BLaER1 treated with 17β-estradiol and CSF1 and Interleukin-3, amounts not matched to agents 10 nM and 100 nM (cell line): ENCODE results near the gene ITPRID2.
"Not testable (repeated sequence)": the region's sequence is repeated elsewhere in the genome, so short reads cannot be mapped to it uniquely, and the experiment has no call there.

Experiments used
- H3K27ac ChIP-seq, 11 experiments: shearing (Covaris generic); formaldehyde crosslinking; 2 replicates each; pipeline ENCODE4 v1.8.1; 2022
- H3K27me3 ChIP-seq, 11 experiments: shearing (Covaris generic); formaldehyde crosslinking; 2 replicates each; pipeline ENCODE4 v1.8.1; 2022
- H3K36me3 ChIP-seq, 11 experiments: shearing (Covaris generic); formaldehyde crosslinking; 2 replicates each; pipeline ENCODE4 v1.8.1; 2022
- H3K4me1 ChIP-seq, 10 experiments: shearing (Covaris generic); formaldehyde crosslinking; 2 replicates each; pipeline ENCODE4 v1.8.1; 2022
- H3K4me2 ChIP-seq, 11 experiments: shearing (Covaris generic); formaldehyde crosslinking; 2 replicates each; pipeline ENCODE4 v1.8.1; 2022
- H3K4me3 ChIP-seq, 10 experiments: shearing (Covaris generic); formaldehyde crosslinking; 2 replicates each; pipeline ENCODE4 v1.8.1; 2022
- H3K9ac ChIP-seq, 11 experiments: shearing (Covaris generic); formaldehyde crosslinking; 2 replicates each; pipeline ENCODE4 v1.8.1; 2022
- H3K9me3 ChIP-seq, 11 experiments: shearing (Covaris generic); formaldehyde crosslinking; replicated peaks in 1 of 11; 2 replicates each; pipeline ENCODE4 v1.8.1; 2022
- H4K20me1 ChIP-seq, 11 experiments: shearing (Covaris generic); formaldehyde crosslinking; 2 replicates each; pipeline ENCODE4 v1.8.1; 2022
- Cebpa-rat ChIP-seq, 11 experiments: shearing (Covaris generic); IDR thresholded peaks; 2 replicates each; pipeline ENCODE4 v1.8.1; 2022

ITPRID2 gene

DNA sequence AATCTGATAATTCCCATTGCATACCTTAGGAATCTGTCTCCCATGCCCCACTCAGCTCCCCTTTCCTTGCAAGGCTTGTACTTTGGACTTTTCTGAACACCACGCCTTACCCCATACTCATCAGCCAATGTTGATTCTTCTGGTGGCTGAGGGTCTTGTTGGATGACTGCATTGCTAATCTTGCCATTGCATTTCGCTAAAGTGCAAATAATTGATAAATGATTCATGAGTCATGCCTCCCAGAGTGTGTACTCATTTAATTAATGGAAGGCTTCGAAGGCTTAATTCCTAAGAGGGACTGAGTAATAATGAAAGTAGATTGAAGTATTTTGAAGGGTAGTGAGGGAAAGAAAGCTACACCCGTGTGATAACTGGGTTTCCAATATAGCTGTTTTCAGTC lies 66.1 kb downstream of the ITPRID2 start:
- no peak overlapping the region for H3K4me3 ChIP-seq
- no peaks in the 10 kb centered on the region for H3K36me3 ChIP-seq
- H3K4me1 ChIP-seq, result peaks cover 0 to 11% (median 0%) of the 10 kb centered on the region in 10 experiments; a peak in 3 of 20 replicates
- no peak for TF ChIP-seq Cebpa-rat (IDR thresholded peaks at IDR 0.05)
- no peaks in the 10 kb centered on the region for H3K9me3 ChIP-seq
- no peak overlapping the region for H3K27ac ChIP-seq
- no peaks in the 10 kb centered on the region for H3K27me3 ChIP-seq
- H3K4me2 ChIP-seq, result no peak overlapping the region
- no peak overlapping the region for H3K9ac ChIP-seq
- no peaks in the 10 kb centered on the region for H4K20me1 ChIP-seq

DNA sequence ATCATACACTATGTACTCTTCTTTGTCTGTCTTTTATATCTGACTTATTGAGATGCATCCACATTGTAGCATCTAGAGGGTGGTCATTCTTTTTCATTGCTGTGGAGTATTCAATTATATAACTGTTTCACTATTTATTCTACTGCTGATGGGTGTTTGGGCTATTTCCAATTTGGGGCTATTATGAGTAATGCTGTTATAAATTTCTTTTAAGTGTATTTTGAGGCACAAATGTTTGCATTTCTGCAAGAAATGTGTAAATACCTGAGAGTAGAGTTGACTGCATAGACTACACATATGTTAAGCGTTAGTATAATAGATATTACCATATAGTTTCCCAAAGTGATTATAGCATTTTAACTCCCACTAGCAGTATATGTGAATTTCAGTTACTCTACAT lies 67.2 kb downstream of the ITPRID2 start:
- H3K36me3 ChIP-seq, result no peaks in the 10 kb centered on the region
- no peaks in the 10 kb centered on the region for H3K27me3 ChIP-seq
- no peak overlapping the region; a peak in 1 of 22 replicates for H3K4me2 ChIP-seq
- no peak for TF ChIP-seq Cebpa-rat (IDR thresholded peaks at IDR 0.05)
- H3K4me3 ChIP-seq, result no peak overlapping the region
- peaks cover 0 to 11% (median 0%) of the 10 kb centered on the region in 10 experiments; a peak in 3 of 20 replicates for H3K4me1 ChIP-seq
- H3K9me3 ChIP-seq, result no peaks in the 10 kb centered on the region
- H3K9ac ChIP-seq, result no peak overlapping the region
- H4K20me1 ChIP-seq, result no peaks in the 10 kb centered on the region
- H3K27ac ChIP-seq, result no peak overlapping the region

DNA sequence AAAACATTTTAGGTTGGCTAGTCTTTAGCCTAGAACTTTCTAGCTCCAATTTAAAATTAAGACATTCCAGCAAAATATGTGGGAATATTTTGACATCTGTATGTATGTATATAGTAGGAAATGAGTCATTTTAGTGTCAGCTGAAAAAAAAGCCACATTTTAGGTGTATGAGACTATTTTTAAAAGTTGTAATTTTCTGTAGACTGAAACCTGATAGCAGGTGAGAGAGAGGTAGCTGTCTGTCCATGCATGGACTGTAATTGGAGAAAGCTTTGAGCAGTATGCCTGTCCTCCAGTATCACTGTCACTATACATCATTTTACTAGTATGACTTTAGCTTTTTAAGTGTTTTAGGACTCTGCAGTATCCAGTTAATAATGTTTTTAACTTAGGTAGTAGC lies 68.0 kb downstream of the ITPRID2 start:
- Histone ChIP-seq H3K4me2 (no peak overlapping the region), H3K27ac (no peak overlapping the region), H4K20me1 (no peaks in the 10 kb centered on the region), H3K4me1 (peaks cover 0 to 8% (median 0%) of the 10 kb centered on the region in 10 experiments; a peak in 3 of 20 replicates), H3K4me3 (no peak overlapping the region), H3K27me3 (no peaks in the 10 kb centered on the region), H3K9me3 (no peaks in the 10 kb centered on the region), H3K9ac (no peak overlapping the region), H3K36me3 (no peaks in the 10 kb centered on the region)
- no peak for TF ChIP-seq Cebpa-rat (IDR thresholded peaks at IDR 0.05)

DNA sequence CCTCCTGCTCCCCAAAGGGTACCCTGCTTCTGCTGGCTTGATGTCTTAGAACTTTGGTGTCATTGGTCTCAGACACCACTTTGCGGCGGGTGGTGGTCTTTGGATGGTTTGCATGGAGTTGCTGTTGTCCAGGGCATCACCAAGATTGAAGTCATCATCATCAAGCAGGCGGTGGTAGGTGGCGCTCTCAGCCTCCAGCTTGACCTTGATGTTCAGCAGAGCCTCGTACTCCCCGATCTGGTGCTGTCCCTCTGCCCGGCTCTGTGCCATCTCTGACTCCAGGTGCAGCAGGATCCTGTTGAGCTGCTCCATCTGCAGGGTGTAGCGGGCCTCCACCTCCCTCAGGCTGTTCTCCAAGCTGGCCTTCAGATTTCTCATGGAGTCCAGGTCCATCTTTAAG lies 69.6 kb downstream of the ITPRID2 start:
- H3K36me3 ChIP-seq, H3K27me3 ChIP-seq, H3K4me3 ChIP-seq, H3K4me1 ChIP-seq, H4K20me1 ChIP-seq, H3K9me3 ChIP-seq, H3K9ac ChIP-seq, H3K27ac ChIP-seq, H3K4me2 ChIP-seq: not testable (repeated sequence)

DNA sequence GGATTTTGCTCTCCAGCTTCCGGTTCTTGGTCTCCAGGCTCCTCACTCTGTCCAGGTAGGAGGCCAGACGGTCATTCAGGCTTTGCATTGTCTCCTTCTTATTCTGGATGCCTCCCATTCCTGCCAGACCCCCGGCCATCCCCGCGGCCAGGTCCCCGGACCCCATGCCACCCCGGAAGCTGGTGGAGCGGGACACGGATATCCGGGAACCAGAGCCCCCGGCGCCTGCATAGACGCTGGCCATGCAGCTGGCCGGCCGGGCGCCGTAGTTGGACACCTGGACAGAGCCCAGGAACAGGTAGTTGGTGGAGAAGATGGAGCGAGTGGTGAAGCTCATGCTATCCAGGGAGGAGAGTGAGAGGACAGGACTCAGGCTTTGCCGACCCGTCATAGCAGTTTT lies 70.6 kb downstream of the ITPRID2 start:
- no peaks in the 10 kb centered on the region for H4K20me1 ChIP-seq

DNA sequence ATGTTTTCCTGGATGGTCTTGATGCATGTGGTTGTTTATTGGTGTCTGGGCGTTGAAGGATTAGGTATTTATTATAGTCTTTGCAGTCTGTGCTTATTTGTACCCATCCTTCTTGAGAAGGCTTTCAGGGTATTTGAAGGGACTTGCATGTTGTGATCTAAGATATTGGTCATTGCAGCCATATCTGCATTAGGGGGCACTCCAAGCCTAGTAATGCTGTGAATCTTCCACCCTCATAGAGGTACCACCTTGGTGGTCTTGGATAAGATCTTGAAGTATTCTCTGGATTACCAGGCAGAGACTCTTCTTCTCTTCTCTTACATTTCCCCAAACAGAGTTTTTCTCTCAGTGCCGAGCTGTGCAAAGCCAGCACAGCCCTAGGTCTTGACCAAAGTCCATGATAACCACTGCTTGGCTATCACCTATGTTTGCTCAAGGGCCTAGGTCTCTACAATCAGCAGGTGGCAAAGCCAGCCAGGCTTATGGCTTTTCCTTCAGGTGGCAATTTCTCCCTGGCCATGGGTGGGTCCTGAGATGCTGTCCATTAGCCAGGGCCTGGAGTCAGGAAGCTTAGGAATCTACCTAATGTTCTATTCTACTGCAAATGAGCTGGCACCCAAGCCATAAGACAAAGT lies 78.7 kb downstream of the ITPRID2 start:
- Histone ChIP-seq H3K9ac (no peak overlapping the region), H3K4me1 (no peaks in the 10 kb centered on the region), H3K36me3 (no peaks in the 10 kb centered on the region), H3K4me2 (no peak overlapping the region), H3K4me3 (no peak overlapping the region), H4K20me1 (no peaks in the 10 kb centered on the region), H3K27me3 (no peaks in the 10 kb centered on the region), H3K27ac (no peak overlapping the region), H3K9me3 (no peaks in the 10 kb centered on the region; a peak in 1 of 22 replicates)
- TF ChIP-seq Cebpa-rat (IDR thresholded peaks at IDR 0.05), result no peak

More for the DNA sequence above, 70.6 kb downstream of the ITPRID2 start:
- no peak for TF ChIP-seq Cebpa-rat (IDR thresholded peaks at IDR 0.05)
- H3K27me3 ChIP-seq, result no peaks in the 10 kb centered on the region
- peaks cover 0 to 5% (median 0%) of the 10 kb centered on the region in 10 experiments; a peak in 1 of 20 replicates for H3K4me1 ChIP-seq
- no peaks in the 10 kb centered on the region for H3K36me3 ChIP-seq
- no peak overlapping the region for H3K27ac ChIP-seq
- H3K4me2 ChIP-seq, result no peak overlapping the region
- no peaks in the 10 kb centered on the region; a peak in 1 of 22 replicates for H3K9me3 ChIP-seq
- no peak overlapping the region for H3K4me3 ChIP-seq
- no peak overlapping the region for H3K9ac ChIP-seq

DNA sequence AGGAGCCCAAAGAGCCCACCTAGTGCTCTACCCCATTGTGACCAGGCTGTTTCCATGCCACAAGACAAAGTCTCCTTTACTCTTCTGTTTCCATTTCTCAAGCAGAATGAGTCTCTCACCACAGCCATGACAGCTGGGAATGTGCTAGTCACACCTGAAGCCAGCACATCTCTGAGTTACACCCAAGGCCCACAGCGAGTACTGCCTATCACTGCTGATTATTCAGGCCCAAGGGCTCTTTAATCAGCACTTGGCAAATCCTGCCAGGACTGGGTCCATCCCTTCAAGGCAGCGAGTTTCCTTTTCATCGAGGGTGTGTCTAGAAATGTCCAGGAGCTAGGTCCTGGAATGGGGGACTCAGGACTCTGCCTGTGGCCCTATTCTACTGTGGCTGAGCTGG lies 79.5 kb downstream of the ITPRID2 start:
- Histone ChIP-seq H3K36me3 (no peaks in the 10 kb centered on the region), H3K27ac (no peak overlapping the region), H3K9me3 (no peaks in the 10 kb centered on the region; a peak in 1 of 22 replicates), H3K4me2 (no peak overlapping the region), H3K9ac (no peak overlapping the region), H3K27me3 (no peaks in the 10 kb centered on the region), H4K20me1 (no peaks in the 10 kb centered on the region), H3K4me3 (no peak overlapping the region), H3K4me1 (no peaks in the 10 kb centered on the region)
- no peak for TF ChIP-seq Cebpa-rat (IDR thresholded peaks at IDR 0.05)

DNA sequence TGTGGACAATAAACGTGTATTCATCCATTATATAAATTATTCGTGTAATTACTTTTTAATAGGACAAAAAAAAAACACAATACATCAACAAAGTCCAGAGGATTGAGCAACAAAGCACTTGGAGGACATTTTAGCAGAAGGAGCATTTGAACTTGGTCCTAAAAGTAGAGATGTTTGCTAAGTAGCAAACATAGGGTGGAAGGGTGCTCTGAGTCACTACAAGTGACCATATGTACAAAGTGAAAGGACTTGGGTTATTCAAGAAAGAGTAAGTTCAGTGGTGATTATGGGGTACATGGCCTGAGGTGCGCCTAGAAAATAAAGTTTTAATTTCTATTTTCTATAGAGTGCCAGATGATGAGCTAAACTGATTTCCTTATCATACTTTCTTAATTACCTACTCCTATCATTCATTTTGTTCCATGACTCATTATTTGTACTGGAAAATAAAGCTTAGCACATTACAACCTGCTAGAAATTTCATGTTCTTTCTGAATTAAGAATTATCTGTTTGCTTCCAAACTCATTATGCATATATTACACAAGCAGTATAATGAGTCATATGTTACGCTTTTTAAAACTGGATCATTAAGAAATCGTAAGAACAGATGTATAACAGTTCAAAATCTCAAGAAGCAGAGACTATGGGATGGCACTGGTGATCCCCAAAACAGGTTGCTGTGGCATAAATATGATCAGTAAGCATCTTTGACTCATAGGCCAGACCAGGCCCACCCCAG lies 81.1 kb downstream of the ITPRID2 start:
- TF ChIP-seq Cebpa-rat (IDR thresholded peaks at IDR 0.05), result no peak
- H3K27ac ChIP-seq, result no peak overlapping the region

DNA sequence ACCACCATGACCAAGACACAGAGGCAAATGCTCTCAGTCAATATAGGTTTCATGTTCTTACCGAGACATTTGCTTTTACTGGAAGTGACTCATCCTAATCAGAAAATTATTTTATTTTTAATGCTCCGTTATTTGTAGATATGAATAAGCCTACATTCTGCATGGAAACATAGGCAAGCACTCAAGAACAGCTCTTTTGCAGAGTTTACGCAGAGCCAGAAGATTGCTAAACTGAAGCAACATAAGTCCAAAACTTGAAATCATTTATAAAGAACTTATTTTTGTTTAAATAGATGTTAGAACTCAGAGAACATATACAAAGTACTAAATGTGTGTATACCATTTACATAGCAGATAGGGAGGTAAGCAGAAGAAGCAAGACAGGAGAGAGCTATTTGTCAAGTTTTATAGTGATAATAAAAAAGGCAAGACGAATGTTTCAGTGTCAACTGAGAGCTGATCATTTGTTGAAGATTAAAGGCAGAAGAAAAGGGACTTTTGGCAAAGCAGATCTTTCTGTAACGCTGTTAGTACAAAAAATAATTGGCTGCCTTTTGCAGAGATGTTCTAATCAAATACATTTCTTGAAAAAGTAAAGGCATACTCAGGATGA lies 81.7 kb downstream of the ITPRID2 start:
- Histone ChIP-seq H3K27ac (no peak overlapping the region), H4K20me1 (no peaks in the 10 kb centered on the region), H3K9ac (no peak overlapping the region), H3K27me3 (no peaks in the 10 kb centered on the region), H3K4me1 (no peaks in the 10 kb centered on the region), H3K9me3 (no peaks in the 10 kb centered on the region), H3K4me3 (no peak overlapping the region), H3K4me2 (no peak overlapping the region), H3K36me3 (no peaks in the 10 kb centered on the region)
- no peak for TF ChIP-seq Cebpa-rat (IDR thresholded peaks at IDR 0.05)

More for the DNA sequence above, 81.1 kb downstream of the ITPRID2 start:
- Histone ChIP-seq H3K4me3 (no peak overlapping the region), H3K36me3 (no peaks in the 10 kb centered on the region), H3K4me2 (no peak overlapping the region), H3K27me3 (no peaks in the 10 kb centered on the region), H3K9me3 (no peaks in the 10 kb centered on the region), H4K20me1 (no peaks in the 10 kb centered on the region), H3K9ac (no peak overlapping the region), H3K4me1 (no peaks in the 10 kb centered on the region)
